ACC112 (cell line): ENCODE results near the gene SLC16A5.

ENCODE experiments used
- H2AFZ ChIP-seq: fragments of 200-600 bp; sonication (generic); one replicate; pipeline ENCODE4 v1.6.0; 2017; ENCODE audit warnings: antibody characterized with exemption, low read length; ENCODE audit not compliant: unreplicated experiment
- H3K27ac ChIP-seq: fragments of 200-600 bp; sonication (generic); 2 replicates; pipeline ENCODE4 v1.5.1; 2014; ENCODE audit warnings: low read depth, mild to moderate bottlenecking, antibody characterized with exemption, low read length, moderate library complexity
- H3K27me3 ChIP-seq: fragments of 200-600 bp; sonication (generic); 2 replicates; pipeline ENCODE4 v1.6.1; 2014; ENCODE audit warnings: mild to moderate bottlenecking, antibody characterized with exemption, low read length, moderate library complexity, mixed read lengths; ENCODE audit not compliant: insufficient read depth
- H3K36me3 ChIP-seq: fragments of 200-600 bp; sonication (generic); 2 replicates; pipeline ENCODE4 v1.6.1; 2016; ENCODE audit warnings: mild to moderate bottlenecking, antibody characterized with exemption, low read length, moderate library complexity, mixed read lengths; ENCODE audit not compliant: insufficient read depth
- H3K4me1 ChIP-seq: fragments of 200-600 bp; sonication (generic); one replicate; pipeline ENCODE4 v1.6.1; 2016; ENCODE audit warnings: low read length, mixed read lengths; ENCODE audit not compliant: insufficient read depth, unreplicated experiment, control insufficient read depth
- H3K4me3 ChIP-seq: fragments of 200-600 bp; sonication (generic); 2 replicates; pipeline ENCODE4 v1.5.1; 2014; ENCODE audit warnings: mild to moderate bottlenecking, low read depth, low read length
- H3K79me2 ChIP-seq: fragments of 200-600 bp; sonication (generic); one replicate; pipeline ENCODE4 v1.6.0; 2016; ENCODE audit warnings: low read length; ENCODE audit not compliant: control insufficient read depth, unreplicated experiment, insufficient read depth

The SLC16A5 gene

DNA sequence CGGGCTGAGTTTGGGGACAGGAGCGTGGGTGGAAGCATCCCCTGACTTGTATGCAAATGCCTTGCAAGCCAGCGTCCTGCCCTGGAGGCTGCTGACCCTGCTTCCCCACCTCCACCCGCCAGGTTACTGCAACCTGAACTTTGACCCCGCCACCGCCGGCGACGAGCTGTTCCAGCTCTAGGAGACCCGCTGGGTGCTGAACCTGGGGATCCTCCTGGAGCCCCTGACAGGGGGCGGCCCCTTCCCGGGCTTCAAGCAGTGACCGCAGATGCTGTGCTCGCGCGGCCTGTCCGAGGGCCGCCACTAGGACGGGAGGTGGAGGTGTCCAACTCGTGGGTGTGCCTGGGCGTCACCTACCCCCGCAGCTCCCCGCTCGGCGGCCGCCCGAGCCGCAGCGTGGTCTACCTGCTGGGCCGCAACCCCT lies 10.7 kb upstream of the SLC16A5 start:
- no peaks in the 10 kb centered on the region for H3K27me3 ChIP-seq
- no peaks in the 10 kb centered on the region for H3K36me3 ChIP-seq
- H3K79me2 ChIP-seq: no peaks in the 10 kb centered on the region
- no peak overlapping the region for H3K27ac ChIP-seq
- no peak overlapping the region for H3K4me3 ChIP-seq
- H3K4me1 ChIP-seq: peaks cover 26% of the 10 kb centered on the region
- H2AFZ ChIP-seq: no peak overlapping the region

DNA sequence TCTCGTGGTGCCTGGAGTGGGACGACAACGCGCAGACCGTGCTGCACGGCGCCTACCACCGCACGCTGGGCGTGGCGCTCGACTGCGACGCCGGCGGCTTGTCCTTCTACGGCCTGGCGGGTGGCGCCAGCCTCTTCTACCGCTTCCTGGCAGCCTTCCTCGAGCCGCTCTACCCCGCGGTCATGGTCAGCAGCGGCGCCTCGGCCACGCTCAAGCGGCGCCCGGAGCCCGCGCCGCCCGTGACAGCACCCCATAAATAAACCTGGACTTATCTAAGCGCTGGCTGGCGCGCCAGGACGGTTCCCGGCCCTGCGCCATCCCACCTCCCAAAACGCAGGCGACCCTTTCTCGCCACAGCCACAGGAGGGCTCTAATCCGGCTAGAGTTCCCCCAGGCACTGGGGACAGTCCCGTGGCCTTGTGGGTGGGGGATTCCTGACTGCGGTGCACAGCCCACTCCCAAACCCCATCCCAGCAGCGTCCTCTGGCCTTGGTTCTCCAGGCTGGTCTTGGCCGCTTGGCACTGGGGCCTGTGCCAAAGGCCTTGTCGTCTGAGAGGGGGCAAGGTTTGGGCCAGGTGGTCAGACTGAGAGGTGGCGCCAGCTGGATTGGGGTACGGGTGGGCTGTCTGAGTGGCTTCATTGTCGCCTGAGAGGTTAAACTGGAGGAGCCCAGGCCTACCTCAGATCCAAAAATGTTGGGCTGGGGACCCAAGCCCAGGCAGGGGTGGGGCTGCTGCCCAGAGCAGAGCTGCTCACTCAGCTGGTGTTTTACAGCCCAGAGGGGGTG lies 10.1 kb upstream of the SLC16A5 start:
- no peaks in the 10 kb centered on the region for H3K27me3 ChIP-seq
- no peak overlapping the region for H3K4me3 ChIP-seq
- no peaks in the 10 kb centered on the region for H3K36me3 ChIP-seq
- peak overlapping the region; percentile 80 for H2AFZ ChIP-seq
- peak overlapping the region; percentile 72; the same call in 1 of the 2 replicates for H3K27ac ChIP-seq
- no peaks in the 10 kb centered on the region for H3K79me2 ChIP-seq
- H3K4me1 ChIP-seq: peaks cover 26% of the 10 kb centered on the region

DNA sequence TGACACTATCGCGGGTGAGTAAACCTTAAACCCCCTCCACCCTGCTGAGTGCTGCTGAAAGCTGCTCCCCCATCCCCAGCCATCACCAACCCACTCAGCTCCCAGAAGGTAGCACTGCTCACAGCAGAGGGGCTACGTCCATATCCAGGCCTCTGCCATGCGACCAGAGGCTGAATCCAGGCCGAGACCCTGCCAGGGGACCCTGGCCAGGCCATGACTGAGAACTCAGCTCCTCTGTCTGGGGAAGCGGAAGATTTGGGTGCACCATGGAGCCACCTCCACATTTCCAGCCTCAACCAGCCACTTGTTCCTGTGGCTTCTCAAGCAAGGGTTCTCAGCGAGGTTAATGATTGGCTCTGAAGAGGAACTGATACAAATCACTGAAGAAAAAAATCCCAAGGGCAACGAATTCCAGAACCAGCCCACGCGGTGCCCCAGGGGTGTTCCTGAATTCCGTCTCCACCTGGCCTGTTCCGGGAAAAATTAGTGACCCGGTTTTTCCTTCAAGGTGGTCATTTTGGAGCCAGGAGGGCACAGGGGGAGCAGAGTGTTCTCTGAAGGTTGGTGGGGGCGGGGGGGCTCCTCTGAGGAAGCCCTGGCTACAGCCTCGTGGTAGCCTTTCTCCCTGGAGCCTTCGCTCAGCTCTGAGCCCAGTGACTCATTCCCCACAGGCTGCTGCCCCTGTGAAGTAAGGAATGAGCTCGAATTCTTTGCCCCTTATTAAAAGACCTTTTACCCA lies 9.3 kb upstream of the SLC16A5 start:
- Histone ChIP-seq H3K4me1 (peaks cover 26% of the 10 kb centered on the region), H3K4me3 (peak overlapping the region; percentile 28), H3K27ac (peak overlapping the region; percentile 72)

DNA sequence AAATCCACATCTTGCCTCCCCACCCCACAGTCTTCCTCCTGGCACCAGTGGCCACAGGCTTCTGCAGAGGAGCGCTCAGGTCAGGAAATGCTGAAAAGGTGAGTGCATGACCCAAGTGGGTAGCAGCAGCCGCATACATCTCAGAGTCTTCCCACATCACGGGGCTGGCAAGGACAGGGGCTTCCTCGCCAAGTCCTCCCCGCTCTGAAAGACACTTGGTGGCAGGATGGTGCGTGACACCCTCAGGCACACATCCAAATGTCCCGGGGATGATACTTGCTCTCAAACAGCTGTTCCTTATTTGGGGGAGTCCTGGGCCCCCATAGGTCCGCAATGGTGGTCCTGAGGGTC lies 8.8 kb upstream of the SLC16A5 start:
- H3K79me2 ChIP-seq: no peaks in the 10 kb centered on the region
- no peak overlapping the region for H2AFZ ChIP-seq
- no peaks in the 10 kb centered on the region for H3K27me3 ChIP-seq
- H3K4me3 ChIP-seq: peak overlapping the region; percentile 28
- H3K4me1 ChIP-seq: peaks cover 29% of the 10 kb centered on the region
- H3K36me3 ChIP-seq: no peaks in the 10 kb centered on the region
- peak overlapping the region; percentile 72 for H3K27ac ChIP-seq

More for the DNA sequence above, 9.3 kb upstream of the SLC16A5 start:
- Histone ChIP-seq H3K36me3 (no peaks in the 10 kb centered on the region), H3K79me2 (no peaks in the 10 kb centered on the region), H2AFZ (peak overlapping the region; percentile 80), H3K27me3 (no peaks in the 10 kb centered on the region)

DNA sequence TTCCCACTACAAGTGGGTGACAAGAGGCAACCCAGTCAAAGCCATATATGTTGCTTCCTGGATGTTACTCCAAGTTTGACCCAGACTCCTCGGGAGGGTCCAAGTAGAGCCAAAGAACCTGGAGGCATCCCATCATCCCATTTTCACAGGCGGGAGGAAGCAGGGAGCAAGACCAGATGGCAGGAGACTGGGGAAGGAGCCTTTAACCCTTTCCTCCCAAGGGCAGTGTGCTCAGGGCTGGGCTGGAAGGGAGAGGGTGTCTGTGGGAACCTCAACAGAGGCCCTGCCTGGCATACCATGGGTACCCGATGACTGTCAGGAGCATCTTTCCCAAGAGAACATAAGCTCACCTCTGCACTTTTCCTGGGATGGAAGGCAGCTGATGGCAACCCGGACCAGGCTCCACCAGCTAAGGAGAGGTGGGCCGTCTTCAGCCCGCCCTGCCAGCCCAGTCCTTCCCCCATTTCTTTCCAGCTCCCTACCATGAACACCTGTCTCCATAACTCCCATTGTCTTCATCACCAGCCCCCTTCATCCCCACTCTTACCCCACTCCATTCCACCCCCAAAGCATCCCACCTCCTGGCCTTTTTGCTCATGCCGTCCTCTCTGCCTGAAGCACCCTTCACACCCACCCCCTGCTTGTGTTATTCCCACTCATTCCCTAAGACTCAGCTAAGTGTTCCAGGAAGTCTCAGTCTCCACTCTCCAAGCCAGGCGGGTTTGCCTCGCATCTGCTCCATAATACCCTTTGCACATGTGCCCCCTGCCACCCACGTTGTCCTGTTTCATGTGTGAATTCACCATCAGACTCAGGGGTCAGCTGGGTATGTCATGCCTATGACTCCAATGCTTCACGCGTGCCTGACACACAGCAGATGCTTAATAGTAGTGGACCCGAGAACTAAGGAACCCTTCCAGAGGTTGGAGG lies 5.9 kb upstream of the SLC16A5 start:
- H3K4me3 ChIP-seq: no peak overlapping the region
- no peak overlapping the region for H3K27ac ChIP-seq
- H3K27me3 ChIP-seq: no peaks in the 10 kb centered on the region
- H2AFZ ChIP-seq: no peak overlapping the region
- no peaks in the 10 kb centered on the region for H3K79me2 ChIP-seq
- no peaks in the 10 kb centered on the region for H3K36me3 ChIP-seq
- peaks cover 48% of the 10 kb centered on the region for H3K4me1 ChIP-seq

DNA sequence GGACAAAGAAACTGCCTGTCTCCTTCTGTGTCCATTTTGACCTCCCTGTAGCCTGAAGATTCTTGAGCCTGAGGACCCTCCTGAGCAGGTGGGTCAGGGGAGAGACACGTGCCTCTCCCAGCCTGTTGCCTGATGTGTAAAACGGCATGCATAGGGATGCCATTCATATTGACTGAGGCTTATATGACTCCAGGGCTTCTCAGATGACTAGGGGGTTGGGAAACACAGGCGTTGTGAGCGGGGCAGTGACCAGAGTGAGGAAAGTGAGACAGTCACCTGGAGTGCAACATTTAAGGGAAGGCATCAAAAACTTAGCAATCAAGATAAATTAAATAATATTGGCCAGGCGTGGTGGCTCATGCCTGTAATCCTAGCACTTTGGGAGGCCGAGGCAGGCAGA lies 5.1 kb upstream of the SLC16A5 start:
- Histone ChIP-seq H3K4me1 (peaks cover 46% of the 10 kb centered on the region), H3K27ac (no peak overlapping the region), H3K4me3 (no peak overlapping the region), H2AFZ (no peak overlapping the region), H3K79me2 (no peaks in the 10 kb centered on the region), H3K36me3 (no peaks in the 10 kb centered on the region), H3K27me3 (no peaks in the 10 kb centered on the region)

DNA sequence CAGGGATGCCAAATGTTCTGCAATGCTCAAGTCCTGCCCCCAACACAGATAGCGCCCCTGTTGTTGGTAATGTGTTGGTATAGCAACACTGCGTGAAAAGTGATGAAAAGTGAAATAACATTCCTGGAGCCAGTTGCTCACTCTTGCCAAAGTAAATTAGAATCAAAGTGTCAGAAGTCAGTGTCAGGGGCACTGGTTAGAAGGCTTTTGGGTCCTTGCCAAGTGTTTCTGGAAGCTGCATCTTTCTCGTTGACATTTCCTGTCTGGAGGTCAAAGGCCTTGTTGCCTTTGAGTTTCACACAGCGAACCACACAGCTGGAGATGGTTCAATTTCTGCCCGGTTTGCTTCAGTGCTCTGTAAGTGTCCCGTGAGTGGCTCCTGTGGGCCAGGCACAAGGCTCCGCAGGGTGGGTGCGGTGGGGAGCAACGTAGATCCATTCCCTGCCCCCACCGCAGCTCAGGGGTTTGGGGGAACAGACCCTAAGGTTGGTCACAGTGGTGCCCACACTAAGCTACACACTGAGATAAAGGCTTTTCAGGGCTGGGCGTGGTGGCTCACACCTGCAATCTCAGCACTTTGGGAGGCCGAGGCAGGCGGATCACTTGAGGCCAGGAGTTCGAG lies 3.6 kb upstream of the SLC16A5 start:
- Histone ChIP-seq H3K27ac (no peak overlapping the region), H3K4me3 (no peak overlapping the region), H3K36me3 (no peaks in the 10 kb centered on the region), H3K79me2 (peaks cover 1% of the 10 kb centered on the region), H2AFZ (no peak overlapping the region), H3K4me1 (peaks cover 40% of the 10 kb centered on the region), H3K27me3 (no peaks in the 10 kb centered on the region)

DNA sequence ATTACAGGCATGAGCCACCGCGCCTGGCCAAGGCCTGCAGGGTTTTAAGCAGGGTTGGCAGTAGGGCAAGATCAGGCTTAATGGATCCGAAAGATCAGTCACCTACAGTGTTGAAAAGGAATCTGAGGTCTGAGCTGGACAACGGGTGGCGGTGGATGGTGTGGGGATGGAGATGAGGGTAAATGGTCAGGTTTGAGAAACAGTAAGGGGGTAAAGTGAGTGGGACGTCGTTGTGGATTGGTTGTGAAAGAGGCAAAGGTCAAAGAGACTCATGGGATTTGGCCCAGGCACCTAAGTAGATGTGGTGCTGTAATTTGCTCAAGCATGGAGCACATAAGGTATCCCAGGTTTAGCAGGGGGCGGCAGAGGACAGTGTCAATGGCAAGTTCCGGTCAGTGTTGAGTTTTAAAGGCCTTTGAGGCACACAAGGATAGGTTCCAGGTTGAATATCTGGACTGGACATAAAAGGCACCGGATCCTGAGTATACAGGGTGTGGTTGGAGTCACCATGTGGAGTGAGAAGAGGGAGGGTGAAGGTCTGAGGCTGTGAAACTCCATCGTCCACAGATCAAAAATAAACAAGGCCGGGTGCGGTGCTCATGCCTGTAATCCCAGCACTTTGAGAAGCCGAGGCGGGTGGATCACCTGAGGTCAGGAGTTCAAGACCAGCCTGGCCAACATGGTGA lies 1.1 kb upstream of the SLC16A5 start:
- Histone ChIP-seq H3K27ac (no peak overlapping the region), H3K27me3 (no peaks in the 10 kb centered on the region), H3K79me2 (peaks cover 3% of the 10 kb centered on the region), H2AFZ (no peak overlapping the region), H3K4me1 (peaks cover 41% of the 10 kb centered on the region), H3K36me3 (no peaks in the 10 kb centered on the region), H3K4me3 (peak overlapping the region; percentile 80; the same call in 1 of the 2 replicates)

DNA sequence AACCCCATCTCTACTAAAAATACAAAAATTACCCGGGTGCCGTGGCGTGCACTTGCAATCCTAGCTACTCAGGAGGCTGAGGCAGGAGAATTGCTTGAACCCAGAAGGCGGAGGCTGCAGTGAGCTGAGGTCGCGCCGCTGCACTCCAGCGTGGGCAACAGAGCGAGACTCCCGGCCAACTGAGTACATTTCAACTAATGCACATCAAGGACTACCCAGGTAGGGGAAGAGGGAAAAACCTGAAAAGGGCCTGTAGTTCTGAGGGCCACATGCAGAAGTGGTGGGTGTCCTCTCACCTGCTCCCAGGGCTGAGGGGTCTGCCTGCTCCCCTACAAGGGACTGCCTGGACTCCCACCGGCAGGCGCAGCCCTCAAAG lies 584 bp upstream of the SLC16A5 start:
- Histone ChIP-seq H3K27me3 (no peaks in the 10 kb centered on the region), H3K79me2 (peaks cover 7% of the 10 kb centered on the region), H3K36me3 (no peaks in the 10 kb centered on the region), H2AFZ (no peak overlapping the region), H3K4me1 (peaks cover 46% of the 10 kb centered on the region), H3K27ac (peak overlapping the region; percentile 34; the same call in 1 of the 2 replicates), H3K4me3 (peak overlapping the region; percentile 80)
